HG03039 (cell line): Measurements from ENCODE around the gene LGMN.
"Not testable (repeated sequence)": the region's sequence is repeated elsewhere in the genome, so short reads cannot be mapped to it uniquely, and the experiment has no call there.

ENCODE experiments used
- ATAC-seq: cut with Tn5 transposase; IDR thresholded peaks from one replicate; pipeline ENCODE4 v1.9.1; 2021; ENCODE audit warnings: mild to moderate bottlenecking, moderate library complexity; ENCODE audit not compliant: unreplicated experiment

Gene LGMN

GRCh38 chr14:92748259-92749016 is at the start of gene LGMN:
LGMN (minus strand) TSS chr14:92748627; CDS start chr14:92732786, 15,841 bp downstream.
- ATAC-seq, result peak; percentile 88

GRCh38 chr14:92794961-92795360 is 46.5 kb upstream of the LGMN start:
- no peak for ATAC-seq

- ATAC-seq, result no peak
Measured at GRCh38 chr14:92794547-92794941, 46.1 kb upstream of the LGMN start.

GRCh38 chr14:92793709-92794546 is 45.5 kb upstream of the LGMN start, which contains the start of gene GOLGA5:
GOLGA5 (plus strand) TSS chr14:92794305; CDS start chr14:92797438, 3,133 bp downstream.
- ATAC-seq, result peak; percentile 96

- ATAC-seq, result no peak
Measured at GRCh38 chr14:92792885-92793284, 44.5 kb upstream of the LGMN start.

GRCh38 chr14:92789457-92790089 is 41.1 kb upstream of the LGMN start:
- no peak for ATAC-seq

GRCh38 chr14:92787554-92787953 is 39.1 kb upstream of the LGMN start:
- no peak for ATAC-seq

- no peak for ATAC-seq
Measured at GRCh38 chr14:92786427-92786756, 38.0 kb upstream of the LGMN start.

GRCh38 chr14:92785667-92786426 is 37.4 kb upstream of the LGMN start:
- ATAC-seq, result no peak

- no peak for ATAC-seq
Measured at GRCh38 chr14:92783813-92784431, 35.5 kb upstream of the LGMN start.

- ATAC-seq, result no peak
Measured at GRCh38 chr14:92781350-92781749, 32.9 kb upstream of the LGMN start.

- ATAC-seq, result no peak
Measured at GRCh38 chr14:92780444-92781232, 32.2 kb upstream of the LGMN start.

- not testable (repeated sequence) for ATAC-seq
Measured at GRCh38 chr14:92778868-92779565, 30.6 kb upstream of the LGMN start.

- peak; percentile 87 for ATAC-seq
Measured at GRCh38 chr14:92775292-92775691, 26.9 kb upstream of the LGMN start.

- ATAC-seq, result no peak
Measured at GRCh38 chr14:92774572-92774971, 26.1 kb upstream of the LGMN start.

- no peak for ATAC-seq
Measured at GRCh38 chr14:92770484-92770883, 22.1 kb upstream of the LGMN start.

GRCh38 chr14:92768795-92769194 is 20.4 kb upstream of the LGMN start:
- no peak for ATAC-seq

GRCh38 chr14:92768236-92768635 is 19.8 kb upstream of the LGMN start:
- peak; percentile 84 for ATAC-seq
